Measurements from ENCODE around the gene GINS1. TPM values are rescaled to one million over a fixed set of nuclear protein-coding genes. Genes with fewer than 3 reads are reported as not detected.

GINS1 gene
- total and polyA plus RNA-seq, 2 experiments from 2014 or later: 32.0 to 65.4 TPM

- Histone ChIP-seq H3K27ac (ENCODE audit: low read depth) (no peak overlapping the region), H2AFZ (no peak overlapping the region), H3K27me3 (ENCODE audit: insufficient read depth) (no peaks in the 10 kb centered on the region), H3K4me1 (ENCODE audit: insufficient read depth) (peaks cover 3% of the 10 kb centered on the region), H3K79me2 (replicated peaks; ENCODE audit: insufficient read depth) (no peaks in the 10 kb centered on the region), H3K9me2 (ENCODE audit: insufficient read depth) (no peaks in the 10 kb centered on the region), H3K36me3 (ENCODE audit: insufficient read depth) (peaks cover 3% of the 10 kb centered on the region), H4K20me1 (replicated peaks; ENCODE audit: insufficient read depth) (peaks cover 5% of the 10 kb centered on the region; the same call in 1 of the 2 replicates), H3K4me2 (no peak overlapping the region), H3K4me3 (no peak overlapping the region), H3F3A (replicated peaks; ENCODE audit: low read depth) (no peaks in the 10 kb centered on the region; the same call in 1 of the 2 replicates)
- DNase-seq (ENCODE audit: low spot score) (peak; percentile 33), ATAC-seq (peak; percentile 39)
- Mint-ChIP-seq H3K27me3 (ENCODE audit: insufficient read depth, low read depth, poor library complexity) (no peaks in the 10 kb centered on the region), H3K9me3 (no peaks in the 10 kb centered on the region), H3K4me1 (peaks cover 15% of the 10 kb centered on the region; the same call in 2 of the 3 replicates), H3K4me3 (no peak overlapping the region), H3K36me3 (ENCODE audit: low read depth) (peaks cover 43% of the 10 kb centered on the region), H3K27ac (peak overlapping the region; percentile 54; the same call in 1 of the 2 replicates)
- TF ChIP-seq POLR2AphosphoS5 (IDR thresholded peaks at IDR 0.05; ENCODE audit: low read depth) (no peak), CTCF (conservative IDR thresholded peaks at IDR 0.05; ENCODE audit: low read depth in 2 of 2) (peak in 1 of 2 experiments; percentile 40; a peak in 3 of 4 replicates)
Observed at GRCh38 chr20:25484224-25484846, 76.9 kb downstream of the GINS1 start.

GRCh38 chr20:25484911-25485511, 77.5 kb downstream of the GINS1 start:
- H3K36me3 ChIP-seq (ENCODE audit: insufficient read depth): peaks cover 3% of the 10 kb centered on the region
- no peak for TF ChIP-seq EZH2 (IDR thresholded peaks at IDR 0.05; ENCODE audit: low read depth, unreplicated experiment)
- no peak for TF ChIP-seq NANOG (IDR thresholded peaks at IDR 0.05; ENCODE audit: borderline replicate concordance)
- no peak for TF ChIP-seq JUNB (IDR thresholded peaks at IDR 0.05; ENCODE audit: unreplicated experiment)
- no peak for TF ChIP-seq CREB1 (CRISPR knock-in tag; IDR thresholded peaks at IDR 0.05; ENCODE audit: low read depth)
- no peak for TF ChIP-seq EZH2phosphoT487 (IDR thresholded peaks at IDR 0.05; ENCODE audit: unreplicated experiment)
- no peak for TF ChIP-seq ZNF331 (CRISPR knock-in tag; IDR thresholded peaks at IDR 0.05; ENCODE audit: low read depth)
- TF ChIP-seq ETS1 (IDR thresholded peaks at IDR 0.05): no peak
- TF ChIP-seq ZNF114 (CRISPR knock-in tag; IDR thresholded peaks at IDR 0.05): no peak
- no peak for TF ChIP-seq ZNF462 (CRISPR knock-in tag; IDR thresholded peaks at IDR 0.05)
- TF ChIP-seq STAT1 (IDR thresholded peaks at IDR 0.05; ENCODE audit: unreplicated experiment): no peak

More at GRCh38 chr20:25484911-25485511, 77.5 kb downstream of the GINS1 start:
- Histone ChIP-seq H3K4me3 (no peak overlapping the region), H3K4me2 (no peak overlapping the region), H3F3A (replicated peaks; ENCODE audit: low read depth) (no peaks in the 10 kb centered on the region; the same call in 1 of the 2 replicates), H3K4me1 (ENCODE audit: insufficient read depth) (peaks cover 10% of the 10 kb centered on the region), H2AFZ (no peak overlapping the region), H3K27me3 (ENCODE audit: insufficient read depth) (no peaks in the 10 kb centered on the region), H4K20me1 (replicated peaks; ENCODE audit: insufficient read depth) (peaks cover 4% of the 10 kb centered on the region; the same call in 1 of the 2 replicates), H3K27ac (ENCODE audit: low read depth) (no peak overlapping the region), H3K79me2 (replicated peaks; ENCODE audit: insufficient read depth) (no peaks in the 10 kb centered on the region), H3K9me2 (ENCODE audit: insufficient read depth) (no peaks in the 10 kb centered on the region)
- H3K9me3 Mint-ChIP-seq: no peaks in the 10 kb centered on the region
- peaks cover 22% of the 10 kb centered on the region; the same call in 2 of the 3 replicates for H3K4me1 Mint-ChIP-seq
- DNase-seq (ENCODE audit: low spot score) (no peak), ATAC-seq (no peak)
- H3K4me3 Mint-ChIP-seq: no peak overlapping the region
- H3K36me3 Mint-ChIP-seq (ENCODE audit: low read depth): peaks cover 42% of the 10 kb centered on the region
- H3K27me3 Mint-ChIP-seq (ENCODE audit: insufficient read depth, low read depth, poor library complexity): no peaks in the 10 kb centered on the region
- H3K27ac Mint-ChIP-seq: no peak overlapping the region
